T-cell (primary cell): ENCODE measurements around the gene GRPEL1. TPM values are rescaled to one million over a fixed set of nuclear protein-coding genes. Genes with fewer than 3 reads are reported as not detected.

ENCODE experiments used
- ATAC-seq, 4 experiments: fragments of 200-7000 bp in 3 of 4; fragments of 150-1000 bp in 1 of 4; cut with Tn5 transposase; replicated peaks in 1 of 4; 1 replicate in 3 of 4; 2 replicates in 1 of 4; pipeline ENCODE4 v1.10.0; 2021; ENCODE audit warnings: moderate library complexity in 3 of 4, mild to moderate bottlenecking in 2 of 4, moderate number of reproducible peaks in 1 of 4
- CTCF ChIA-PET, 2 donors: fragments of 300-600 bp; sonication (Branson Sonifier 250); formaldehyde crosslinking; loops; one replicate each; lab custom pipeline; 2022; ENCODE audit warnings: antibody characterized with exemption in 2 of 2; lab: Charles Lee
- POLR2A ChIA-PET, 2 donors: fragments of 300-600 bp; sonication (Branson Sonifier 250); formaldehyde crosslinking; loops; one replicate each; lab custom pipeline; 2022; ENCODE audit warnings: antibody characterized with exemption in 2 of 2; lab: Charles Lee
- DNase-seq, 35 experiments: peaks; one replicate each; pipeline versions ENCODE4 v3.0.0 to v3.0.0-alpha.2; 2013 to 2023
- H3K27ac ChIP-seq: one replicate; pipeline ENCODE4 v1.5.1; 2013; ENCODE audit warnings: low read length
- H3K27me3 ChIP-seq, 2 experiments: replicated peaks in 1 of 2; 1 replicate in 1 of 2; 2 replicates in 1 of 2; pipeline versions ENCODE4 v1.6.1 to v1.7.0; 2013; ENCODE audit warnings: low read length in 1 of 2, mixed read lengths in 1 of 2; ENCODE audit not compliant: control insufficient read depth in 2 of 2, insufficient read depth in 2 of 2; ENCODE audit errors: extremely low read depth in 1 of 2
- H3K36me3 ChIP-seq, 2 donors: 1 replicate in 1 of 2; 2 replicates in 1 of 2; pipeline versions ENCODE4 v1.6.1 to v1.7.0; 2013; ENCODE audit warnings: low read length in 1 of 2; ENCODE audit not compliant: control insufficient read depth in 2 of 2, insufficient read depth in 1 of 2; ENCODE audit errors: extremely low read depth in 1 of 2
- H3K4me1 ChIP-seq, 2 experiments: 1 replicate in 1 of 2; 2 replicates in 1 of 2; pipeline versions ENCODE4 v1.6.1 to v1.7.0; 2013; ENCODE audit warnings: low read length in 2 of 2, mixed read lengths in 1 of 2; ENCODE audit not compliant: insufficient read depth in 2 of 2, control insufficient read depth in 1 of 2; ENCODE audit errors: extremely low read depth in 1 of 2
- H3K4me3 ChIP-seq, 2 donors: 1 replicate in 1 of 2; 2 replicates in 1 of 2; pipeline versions ENCODE4 v1.5.1 to v1.7.0; 2013; ENCODE audit warnings: mild to moderate bottlenecking in 2 of 2, low read length in 1 of 2, moderate library complexity in 1 of 2; ENCODE audit not compliant: control insufficient read depth in 1 of 2; ENCODE audit errors: extremely low read depth in 1 of 2
- H3K9me3 ChIP-seq: 2 replicates; pipeline ENCODE4 v1.7.0; 2013
- H3K27ac Mint-ChIP-seq, 2 donors: one replicate each; pipeline ENCODE4 v1.8.0; 2020 to 2021; ENCODE audit warnings: mild to moderate bottlenecking in 2 of 2, mixed read lengths in 2 of 2
- H3K27me3 Mint-ChIP-seq, 2 donors: one replicate each; pipeline ENCODE4 v1.8.0; 2021 to 2022; ENCODE audit warnings: mixed read lengths in 2 of 2
- H3K36me3 Mint-ChIP-seq: one replicate; pipeline ENCODE4 v1.8.0; 2021; ENCODE audit warnings: mixed read lengths
- H3K4me1 Mint-ChIP-seq, 3 donors: one replicate each; pipeline ENCODE4 v1.8.0; 2020 to 2022; ENCODE audit warnings: mixed read lengths in 3 of 3, mild to moderate bottlenecking in 1 of 3
- H3K4me3 Mint-ChIP-seq, 3 donors: one replicate each; pipeline ENCODE4 v1.8.0; 2020 to 2022; ENCODE audit warnings: mild to moderate bottlenecking in 3 of 3, mixed read lengths in 3 of 3, moderate library complexity in 3 of 3
- H3K9me3 Mint-ChIP-seq, 3 donors: one replicate each; pipeline ENCODE4 v1.8.0; 2020 to 2022; ENCODE audit warnings: mixed read lengths in 3 of 3
- WGBS: methylation state at CpG from one replicate; pipeline ENCODE4 v1.1.5; 2013; ENCODE audit warnings: missing lambda C conversion rate; ENCODE audit not compliant: insufficient coverage; 5-methylcytosine and 5-hydroxymethylcytosine counted together
- total RNA-seq, 35 experiments: library from RNA in 6 of 35; stranded (reverse) in 6 of 35; fragments of 120-200 nt in 1 of 35; gene quantifications; one replicate each; pipeline versions ENCODE4 v1.2.1 to v1.2.4 and lab custom pipeline; 2013 to 2026

Gene GRPEL1
- total RNA-seq, 5 donors from 2014 or later (not counting 1 experiment from before 2014, with no cell fraction given) = 29.9 to 54.6 (median 36.8) TPM

GRCh38 chr4:7037425-7037824 lies 30.4 kb downstream of the GRPEL1 start:
- CTCF ChIA-PET = no interaction called here
- POLR2A ChIA-PET = interaction anchor here in 1 of 2 donors (0.6 kb wide), 1 partner anchor 46 kb away, joined by 7 read pairs; no protein-coding TSS in a partner anchor
- Mint-ChIP-seq H3K27ac (peak overlapping the region in 1 of 2 donors; percentile 9), H3K4me1 (peaks cover 9 to 19% (median 13%) of the 10 kb centered on the region in 3 donors), H3K9me3 (no peaks in the 10 kb centered on the region), H3K36me3 (peaks cover 1% of the 10 kb centered on the region), H3K27me3 (no peaks in the 10 kb centered on the region), H3K4me3 (no peak overlapping the region)
- no peak overlapping the region for H3K4me3 ChIP-seq
- ATAC-seq (peak in 1 of 4 experiments; percentile 73), DNase-seq (peak in 1 of 35 experiments; percentile 42)
- no peak overlapping the region for H3K27ac ChIP-seq
- WGBS = 80% methylated on average over 2 of the region's 6 CpGs
- peaks cover 0 to 4% of the 10 kb centered on the region in 2 donors for H3K36me3 ChIP-seq
- H3K9me3 ChIP-seq = no peaks in the 10 kb centered on the region
- H3K27me3 ChIP-seq = no peaks in the 10 kb centered on the region
- H3K4me1 ChIP-seq = peaks cover 0 to 9% of the 10 kb centered on the region in 2 experiments

GRCh38 chr4:7034262-7035081 lies 33.4 kb downstream of the GRPEL1 start:
- Mint-ChIP-seq H3K9me3 (no peaks in the 10 kb centered on the region), H3K4me1 (peaks cover 0 to 12% (median 5%) of the 10 kb centered on the region in 3 donors), H3K4me3 (no peak overlapping the region), H3K36me3 (peaks cover 13% of the 10 kb centered on the region), H3K27ac (no peak overlapping the region), H3K27me3 (no peaks in the 10 kb centered on the region)
- Histone ChIP-seq H3K27me3 (no peaks in the 10 kb centered on the region), H3K9me3 (no peaks in the 10 kb centered on the region), H3K27ac (no peak overlapping the region), H3K36me3 (peaks cover 19 to 31% of the 10 kb centered on the region in 2 donors), H3K4me3 (no peak overlapping the region), H3K4me1 (no peaks in the 10 kb centered on the region)
- ATAC-seq (no peak), DNase-seq (no peak)
- CTCF ChIA-PET = interaction anchor here in 1 of 2 donors (0.6 kb wide), 1 partner anchor 161 kb away, joined by 3 read pairs; no protein-coding TSS in a partner anchor
- WGBS = 87% methylated on average over 13 of the region's 20 CpGs
- POLR2A ChIA-PET = no interaction called here

- ChIA-PET CTCF (no interaction called here), POLR2A (no interaction called here)
- Mint-ChIP-seq H3K27ac (no peak overlapping the region), H3K9me3 (no peaks in the 10 kb centered on the region), H3K4me3 (no peak overlapping the region), H3K4me1 (peaks cover 0 to 7% (median 0%) of the 10 kb centered on the region in 3 donors), H3K36me3 (peaks cover 19% of the 10 kb centered on the region), H3K27me3 (no peaks in the 10 kb centered on the region)
- Histone ChIP-seq H3K27ac (no peak overlapping the region), H3K9me3 (no peaks in the 10 kb centered on the region), H3K4me3 (no peak overlapping the region), H3K4me1 (no peaks in the 10 kb centered on the region), H3K36me3 (peaks cover 19 to 38% of the 10 kb centered on the region in 2 donors), H3K27me3 (no peaks in the 10 kb centered on the region)
- DNase-seq (no peak), ATAC-seq (no peak)
- WGBS = 92% methylated on average over 2 of the region's 8 CpGs
Measured at GRCh38 chr4:7032596-7032995, 35.3 kb downstream of the GRPEL1 start.

- CTCF ChIA-PET = no interaction called here
- Histone ChIP-seq H3K36me3 (peaks cover 19 to 46% of the 10 kb centered on the region in 2 donors), H3K27me3 (no peaks in the 10 kb centered on the region), H3K4me1 (no peaks in the 10 kb centered on the region), H3K27ac (no peak overlapping the region), H3K4me3 (no peak overlapping the region), H3K9me3 (no peaks in the 10 kb centered on the region)
- POLR2A ChIA-PET = no interaction called here
- peaks cover 25% of the 10 kb centered on the region for H3K36me3 Mint-ChIP-seq
- no peaks in the 10 kb centered on the region for H3K4me1 Mint-ChIP-seq
- H3K4me3 Mint-ChIP-seq = no peak overlapping the region
- H3K27ac Mint-ChIP-seq = no peak overlapping the region
- ATAC-seq = no peak
- no peaks in the 10 kb centered on the region for H3K27me3 Mint-ChIP-seq
- DNase-seq = no peak
- no peaks in the 10 kb centered on the region for H3K9me3 Mint-ChIP-seq
- 80% methylated on average over 26 of the region's 35 CpGs for WGBS
Measured at GRCh38 chr4:7031558-7032449, 36.1 kb downstream of the GRPEL1 start.

GRCh38 chr4:7030856-7031255 lies 37.0 kb downstream of the GRPEL1 start:
- CTCF ChIA-PET = no interaction called here
- no peak for ATAC-seq
- Mint-ChIP-seq H3K9me3 (no peaks in the 10 kb centered on the region), H3K27ac (no peak overlapping the region), H3K27me3 (no peaks in the 10 kb centered on the region), H3K4me3 (no peak overlapping the region), H3K36me3 (peaks cover 30% of the 10 kb centered on the region), H3K4me1 (no peaks in the 10 kb centered on the region)
- Histone ChIP-seq H3K27ac (no peak overlapping the region), H3K36me3 (peaks cover 19 to 47% of the 10 kb centered on the region in 2 donors), H3K4me3 (no peak overlapping the region), H3K27me3 (no peaks in the 10 kb centered on the region), H3K9me3 (no peaks in the 10 kb centered on the region), H3K4me1 (no peaks in the 10 kb centered on the region)
- POLR2A ChIA-PET = no interaction called here
- DNase-seq = no peak
- 96% methylated on average over 10 of the region's 10 CpGs for WGBS

GRCh38 chr4:7029921-7030320 lies 37.9 kb downstream of the GRPEL1 start:
- ATAC-seq (no peak), DNase-seq (no peak)
- Histone ChIP-seq H3K9me3 (no peaks in the 10 kb centered on the region), H3K4me1 (peaks cover 0 to 3% of the 10 kb centered on the region in 2 experiments), H3K27me3 (no peaks in the 10 kb centered on the region), H3K36me3 (peaks cover 24 to 55% of the 10 kb centered on the region in 2 donors), H3K4me3 (no peak overlapping the region), H3K27ac (no peak overlapping the region)
- Mint-ChIP-seq H3K27me3 (no peaks in the 10 kb centered on the region), H3K27ac (no peak overlapping the region), H3K4me3 (no peak overlapping the region), H3K36me3 (peaks cover 30% of the 10 kb centered on the region), H3K9me3 (no peaks in the 10 kb centered on the region), H3K4me1 (no peaks in the 10 kb centered on the region)
- ChIA-PET POLR2A (no interaction called here), CTCF (no interaction called here)
- WGBS = 94% methylated on average over 9 of the region's 10 CpGs
